HCT116 (cell line): ENCODE data around the gene FGGY. TPM values are rescaled to one million over a fixed set of nuclear protein-coding genes. Genes with fewer than 3 reads are reported as not detected.
A peak's percentile ranks its signal among the peaks of the same experiment; 100 is the strongest.

Experiments used
- ATAC-seq: fragments of 200-7000 bp; cut with Tn5 transposase; 2 replicates; pipeline ENCODE4 v1.9.1; 2020; ENCODE audit warnings: mild to moderate bottlenecking, moderate library complexity
- BruUV-seq: library from RNA; stranded (reverse); fragments of 400-500 nt; replicated peaks from 2 replicates; lab custom pipeline; 2021; lab: Mats Ljungman, UMichigan
- CTCF ChIA-PET: fragments of 300-600 bp; sonication (Branson Sonifier 250); formaldehyde crosslinking; loops from one replicate; lab custom pipeline; 2021; ENCODE audit warnings: antibody characterized with exemption; lab: Charles Lee
- POLR2A ChIA-PET: fragments of 300-600, 350-600 bp; sonication (Branson Sonifier 250); formaldehyde crosslinking; loops from one replicate; lab custom pipeline; 2021; ENCODE audit warnings: antibody characterized with exemption; lab: Charles Lee
- RAD21 ChIA-PET, 2 experiments: fragments of 300-600 bp; sonication (Branson Sonifier 250); formaldehyde crosslinking; loops; one replicate each; lab custom pipeline; 2023; ENCODE audit warnings: low total read pairs in 2 of 2; ENCODE audit not compliant: uncharacterized antibody in 2 of 2, unreplicated experiment in 2 of 2, low non-redundant PET in 1 of 2; lab: Charles Lee
- DNase-seq: peaks from one replicate; pipeline ENCODE4 v3.0.0-alpha.2; 2010; ENCODE audit warnings: low read depth, low spot score
- H2AFZ ChIP-seq: fragments of 200-600 bp; shearing (Covaris generic), sonication (generic); 2 replicates; pipeline ENCODE4 v1.6.1; 2017; ENCODE audit warnings: low read depth, mixed run types, mixed read lengths, antibody characterized with exemption, low read length; ENCODE audit not compliant: poor library complexity, severe bottlenecking
- H3K27ac ChIP-seq: 2 replicates; pipeline ENCODE4 v1.5.1; 2012; ENCODE audit warnings: low read depth, low read length
- H3K27me3 ChIP-seq: fragments of 200-600 bp; sonication (generic); 2 replicates; pipeline ENCODE4 v1.6.1; 2016; ENCODE audit warnings: mixed run types, low read length, mixed read lengths; ENCODE audit not compliant: insufficient read depth
- H3K36me3 ChIP-seq, 2 experiments: fragments of 200-500 bp in 1 of 2; fragments of 200-600 bp in 1 of 2; sonication (Bioruptor generic) in 1 of 2; sonication (generic) in 1 of 2; 2 replicates each; pipeline versions ENCODE4 v1.5.1 to v1.6.1; 2014 to 2016; ENCODE audit warnings: low read length in 2 of 2, inconsistent platforms in 1 of 2, mixed read lengths in 1 of 2, mixed run types in 1 of 2; ENCODE audit not compliant: insufficient read depth in 2 of 2, control insufficient read depth in 1 of 2
- H3K4me1 ChIP-seq, 2 experiments: fragments of 200-600 bp in 1 of 2; sonication (generic) in 1 of 2; 2 replicates each; pipeline versions ENCODE4 v1.5.1 to v1.6.1; 2012 to 2017; ENCODE audit warnings: low read length in 2 of 2, inconsistent platforms in 1 of 2, mild to moderate bottlenecking in 1 of 2, mixed read lengths in 1 of 2, mixed run types in 1 of 2, moderate library complexity in 1 of 2; ENCODE audit not compliant: insufficient read depth in 2 of 2, control insufficient read depth in 1 of 2
- H3K4me2 ChIP-seq: fragments of 200-600 bp; sonication (generic); 2 replicates; pipeline ENCODE4 v1.6.1; 2017; ENCODE audit warnings: mixed run types, low read length, mixed read lengths
- H3K4me3 ChIP-seq, 2 experiments: fragments of 200-600 bp in 1 of 2; sonication (generic) in 1 of 2; replicated peaks in 1 of 2; 2 replicates each; pipeline ENCODE4 v1.5.1; 2011 to 2016; ENCODE audit warnings: low read length in 2 of 2, control low read depth in 1 of 2, low read depth in 1 of 2, mild to moderate bottlenecking in 1 of 2, mixed read lengths in 1 of 2, mixed run types in 1 of 2
- H3K79me2 ChIP-seq: fragments of 200-600 bp; sonication (generic); 2 replicates; pipeline ENCODE4 v1.6.1; 2017; ENCODE audit warnings: mild to moderate bottlenecking, mixed run types, low read length, moderate library complexity, mixed read lengths; ENCODE audit not compliant: insufficient read depth
- H3K9ac ChIP-seq: fragments of 200-600 bp; sonication (generic); 2 replicates; pipeline ENCODE4 v1.6.1; 2016; ENCODE audit warnings: low read length, mixed read lengths
- H3K9me2 ChIP-seq: fragments of 200-600 bp; sonication (generic), shearing (Covaris generic); 2 replicates; pipeline ENCODE4 v1.6.1; 2017; ENCODE audit warnings: mixed run types, mild to moderate bottlenecking, moderate library complexity; ENCODE audit not compliant: insufficient read depth
- H3K9me3 ChIP-seq, 2 experiments: fragments of 200-500 bp in 1 of 2; fragments of 200-600 bp in 1 of 2; sonication (Bioruptor generic) in 1 of 2; sonication (generic) in 1 of 2; 2 replicates each; pipeline ENCODE4 v1.6.1; 2014 to 2017; ENCODE audit warnings: low read length in 2 of 2, mixed read lengths in 2 of 2, inconsistent platforms in 1 of 2, low read depth in 1 of 2, mild to moderate bottlenecking in 1 of 2, mixed run types in 1 of 2, moderate library complexity in 1 of 2; ENCODE audit not compliant: control insufficient read depth in 1 of 2, insufficient read depth in 1 of 2
- H4K20me1 ChIP-seq: fragments of 200-600 bp; sonication (generic), shearing (Covaris generic); 2 replicates; pipeline ENCODE4 v1.6.1; 2017; ENCODE audit warnings: mixed run types, mild to moderate bottlenecking, moderate library complexity; ENCODE audit not compliant: insufficient read depth
- CBX3 ChIP-seq: IDR thresholded peaks from 2 replicates; pipeline ENCODE4 v1.6.1; 2012; ENCODE audit warnings: low read depth
- EGR1 ChIP-seq: IDR thresholded peaks from 2 replicates; pipeline ENCODE4 v1.6.1; 2012; ENCODE audit warnings: low read depth
- EZH2 ChIP-seq: fragments of 200-600 bp; sonication (generic); IDR thresholded peaks from 2 replicates; pipeline ENCODE4 v1.6.1; 2017; ENCODE audit warnings: antibody characterized with exemption, mixed run types
- EZH2phosphoT487 ChIP-seq: fragments of 200-600 bp; IDR thresholded peaks from 2 replicates; pipeline ENCODE4 v1.6.1; 2018; ENCODE audit warnings: antibody characterized with exemption, borderline replicate concordance
- JUND ChIP-seq: IDR thresholded peaks from 2 replicates; pipeline ENCODE4 v1.6.1; 2012
- POLR2AphosphoS5 ChIP-seq: IDR thresholded peaks from 2 replicates; pipeline ENCODE4 v1.6.1; 2011; ENCODE audit warnings: mild to moderate bottlenecking, low read depth, low read length, moderate library complexity
- RAD21 ChIP-seq: IDR thresholded peaks from 2 replicates; pipeline ENCODE4 v1.6.1; 2012; ENCODE audit warnings: low read depth, mild to moderate bottlenecking
- REST ChIP-seq: IDR thresholded peaks from 2 replicates; pipeline ENCODE4 v1.6.1; 2012; ENCODE audit warnings: low read depth
- SRF ChIP-seq: IDR thresholded peaks from 2 replicates; pipeline ENCODE4 v1.6.1; 2012; ENCODE audit warnings: low read depth
- TCF7L2 ChIP-seq: IDR thresholded peaks from 2 replicates; pipeline ENCODE4 v1.7.0; 2011; ENCODE audit warnings: borderline replicate concordance, inconsistent platforms; ENCODE audit not compliant: insufficient read depth, insufficient read length; ENCODE audit errors: extremely low read depth
- ZFX ChIP-seq: fragments of 450-650 bp; IDR thresholded peaks from 2 replicates; pipeline ENCODE4 v1.6.1; 2017
- intact Hi-C: fragments of 100-400 bp; cut with micrococcal nuclease; formaldehyde crosslinking; loops from 2 replicates; pipeline ENCODE4 v1.10.0; 2022
- total RNA-seq: library from RNA; stranded (reverse); gene quantifications from one replicate; pipeline ENCODE4 v1.2.1, GENCODE V29; 2021; ENCODE audit not compliant: unreplicated experiment
- TF ChIP-seq, protein P1 (sequence below), 3 experiments: fragments of 200-600 bp in 1 of 3; sonication (generic) in 1 of 3; IDR thresholded peaks in 2 of 3; conservative IDR thresholded peaks in 1 of 3; 2 replicates each; pipeline ENCODE4 v1.5.1; 2012 to 2017; ENCODE audit warnings: low read depth in 2 of 3, low read length in 2 of 3, antibody characterized with exemption in 1 of 3, borderline replicate concordance in 1 of 3, control low read depth in 1 of 3, mild to moderate bottlenecking in 1 of 3, mixed read lengths in 1 of 3, mixed run types in 1 of 3, moderate library complexity in 1 of 3; ENCODE audit not compliant: insufficient read depth in 1 of 3
- TF ChIP-seq, protein P2 (sequence below): IDR thresholded peaks from 2 replicates; pipeline ENCODE4 v1.6.1; 2012
- TF ChIP-seq, protein P3 (sequence below): IDR thresholded peaks from 2 replicates; pipeline ENCODE4 v1.6.1; 2011; ENCODE audit warnings: mild to moderate bottlenecking, low read length, moderate library complexity; ENCODE audit not compliant: insufficient replicate concordance; ENCODE audit errors: extremely low read depth

The FGGY gene
- total RNA-seq, 1 experiment from 2014 or later = 10.6 TPM

DNA sequence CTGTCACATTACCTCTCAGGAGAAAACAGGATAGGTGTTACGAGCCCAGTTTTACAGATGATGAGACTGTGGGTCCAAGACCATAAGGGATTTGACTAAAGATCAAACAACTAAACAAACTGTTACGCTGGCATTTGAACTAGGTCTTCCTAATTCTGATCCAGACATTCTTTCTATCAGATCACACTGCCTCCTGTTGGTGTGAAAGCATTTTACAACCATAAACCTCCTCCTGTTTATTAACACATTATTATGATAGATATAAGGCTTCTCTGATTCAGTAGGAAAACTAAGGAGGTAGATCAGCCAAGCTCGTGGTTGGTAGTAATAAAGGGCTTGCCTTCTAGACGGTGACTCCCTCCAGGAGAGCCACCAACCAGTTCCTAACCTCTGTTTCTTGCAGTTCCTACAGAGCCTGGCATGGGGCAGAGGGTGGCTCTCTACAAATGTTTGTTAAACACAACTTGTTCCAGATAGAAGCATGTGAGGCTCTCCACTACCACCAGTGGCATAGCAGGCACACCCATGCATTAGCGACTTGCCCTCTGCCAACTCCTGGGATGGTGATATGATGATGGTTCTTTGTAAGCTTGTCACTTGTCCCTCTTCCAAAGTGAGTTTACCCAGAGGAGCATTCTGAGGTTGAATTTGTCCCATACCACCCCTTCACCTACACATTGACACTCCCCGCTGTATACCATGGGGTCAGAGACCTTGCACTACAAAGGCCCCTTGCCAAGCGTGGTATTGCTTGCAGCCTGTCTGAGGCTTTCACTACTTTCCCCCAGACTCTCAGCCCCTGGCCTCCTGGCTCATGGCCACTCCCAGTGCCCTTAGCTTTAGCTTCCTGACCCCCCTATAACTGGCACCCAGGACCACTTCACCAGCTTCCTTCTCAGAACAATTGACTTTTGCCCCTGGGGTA lies 421.4 kb downstream of the FGGY start:
- no peak overlapping the region for H2AFZ ChIP-seq
- CTCF ChIA-PET = no interaction called here
- RAD21 ChIA-PET = no interaction called here
- no peaks in the 10 kb centered on the region for H3K36me3 ChIP-seq
- no TSS peak for BruUV-seq
- no peak overlapping the region for H3K9ac ChIP-seq
- POLR2A ChIA-PET = no interaction called here
- H3K4me2 ChIP-seq = no peak overlapping the region
- intact Hi-C loops = no loop called here
- H3K79me2 ChIP-seq = no peaks in the 10 kb centered on the region
- no peaks in the 10 kb centered on the region for H4K20me1 ChIP-seq
- H3K27me3 ChIP-seq = no peaks in the 10 kb centered on the region
- ATAC-seq (peak; percentile 68), DNase-seq (peak; percentile 42)
- H3K9me3 ChIP-seq = no peaks in the 10 kb centered on the region
- no peaks in the 10 kb centered on the region for H3K9me2 ChIP-seq
- H3K4me3 ChIP-seq = no peak overlapping the region
- no peak overlapping the region for H3K27ac ChIP-seq
- TF ChIP-seq EZH2 (no peak), REST (no peak), ZFX (no peak), TCF7L2 (no peak), SRF (no peak), POLR2AphosphoS5 (no peak), CBX3 (no peak), RAD21 (peak; percentile 64), EZH2phosphoT487 (no peak), EGR1 (no peak), JUND (no peak)
- TF ChIP-seq, protein P1, sequence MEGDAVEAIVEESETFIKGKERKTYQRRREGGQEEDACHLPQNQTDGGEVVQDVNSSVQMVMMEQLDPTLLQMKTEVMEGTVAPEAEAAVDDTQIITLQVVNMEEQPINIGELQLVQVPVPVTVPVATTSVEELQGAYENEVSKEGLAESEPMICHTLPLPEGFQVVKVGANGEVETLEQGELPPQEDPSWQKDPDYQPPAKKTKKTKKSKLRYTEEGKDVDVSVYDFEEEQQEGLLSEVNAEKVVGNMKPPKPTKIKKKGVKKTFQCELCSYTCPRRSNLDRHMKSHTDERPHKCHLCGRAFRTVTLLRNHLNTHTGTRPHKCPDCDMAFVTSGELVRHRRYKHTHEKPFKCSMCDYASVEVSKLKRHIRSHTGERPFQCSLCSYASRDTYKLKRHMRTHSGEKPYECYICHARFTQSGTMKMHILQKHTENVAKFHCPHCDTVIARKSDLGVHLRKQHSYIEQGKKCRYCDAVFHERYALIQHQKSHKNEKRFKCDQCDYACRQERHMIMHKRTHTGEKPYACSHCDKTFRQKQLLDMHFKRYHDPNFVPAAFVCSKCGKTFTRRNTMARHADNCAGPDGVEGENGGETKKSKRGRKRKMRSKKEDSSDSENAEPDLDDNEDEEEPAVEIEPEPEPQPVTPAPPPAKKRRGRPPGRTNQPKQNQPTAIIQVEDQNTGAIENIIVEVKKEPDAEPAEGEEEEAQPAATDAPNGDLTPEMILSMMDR (IDR thresholded peaks at IDR 0.05 in 2 of 3, conservative IDR thresholded peaks at IDR 0.05 in 1 of 3; ENCODE audit: borderline replicate concordance in 1 of 3, insufficient read depth in 1 of 3, low read depth in 2 of 3, low read length in 2 of 3) = peak; percentile 30 to 68 (median 47); a peak in 5 of 6 replicates
- TF ChIP-seq, protein P2, sequence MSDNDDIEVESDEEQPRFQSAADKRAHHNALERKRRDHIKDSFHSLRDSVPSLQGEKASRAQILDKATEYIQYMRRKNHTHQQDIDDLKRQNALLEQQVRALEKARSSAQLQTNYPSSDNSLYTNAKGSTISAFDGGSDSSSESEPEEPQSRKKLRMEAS = no peak
- TF ChIP-seq, protein P3, sequence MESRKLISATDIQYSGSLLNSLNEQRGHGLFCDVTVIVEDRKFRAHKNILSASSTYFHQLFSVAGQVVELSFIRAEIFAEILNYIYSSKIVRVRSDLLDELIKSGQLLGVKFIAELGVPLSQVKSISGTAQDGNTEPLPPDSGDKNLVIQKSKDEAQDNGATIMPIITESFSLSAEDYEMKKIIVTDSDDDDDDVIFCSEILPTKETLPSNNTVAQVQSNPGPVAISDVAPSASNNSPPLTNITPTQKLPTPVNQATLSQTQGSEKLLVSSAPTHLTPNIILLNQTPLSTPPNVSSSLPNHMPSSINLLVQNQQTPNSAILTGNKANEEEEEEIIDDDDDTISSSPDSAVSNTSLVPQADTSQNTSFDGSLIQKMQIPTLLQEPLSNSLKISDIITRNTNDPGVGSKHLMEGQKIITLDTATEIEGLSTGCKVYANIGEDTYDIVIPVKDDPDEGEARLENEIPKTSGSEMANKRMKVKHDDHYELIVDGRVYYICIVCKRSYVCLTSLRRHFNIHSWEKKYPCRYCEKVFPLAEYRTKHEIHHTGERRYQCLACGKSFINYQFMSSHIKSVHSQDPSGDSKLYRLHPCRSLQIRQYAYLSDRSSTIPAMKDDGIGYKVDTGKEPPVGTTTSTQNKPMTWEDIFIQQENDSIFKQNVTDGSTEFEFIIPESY = no peak
- no peaks in the 10 kb centered on the region for H3K4me1 ChIP-seq
